HG03432 (cell line): Measurements from ENCODE around the gene FAM151A.

Experiments
- ATAC-seq: cut with Tn5 transposase; IDR thresholded peaks from one replicate; pipeline ENCODE4 v1.9.1; 2021; ENCODE audit warnings: mild to moderate bottlenecking, moderate library complexity; ENCODE audit not compliant: unreplicated experiment

Gene FAM151A

DNA sequence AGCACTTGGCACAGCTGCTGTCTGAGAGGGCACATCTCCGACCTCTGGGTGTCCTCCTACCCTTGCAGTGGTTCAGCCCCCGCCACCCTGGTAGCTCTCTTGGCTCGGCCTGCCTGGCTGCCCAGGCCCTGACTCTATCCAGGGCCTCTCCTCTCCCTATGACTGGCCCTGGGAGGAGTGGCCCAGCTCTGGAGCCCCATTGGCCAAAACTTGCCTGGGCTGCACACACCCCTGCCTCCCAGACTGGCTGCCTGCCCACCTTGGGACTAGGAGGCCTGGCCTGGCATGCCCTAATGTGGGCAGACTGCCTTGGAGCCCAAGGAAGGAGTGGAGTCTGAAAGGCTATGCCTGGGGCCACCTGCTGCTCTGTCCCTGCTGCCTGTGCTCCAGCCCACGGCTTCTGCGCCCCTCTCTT lies 41.7 kb downstream of the FAM151A start:
- ATAC-seq = no peak

DNA sequence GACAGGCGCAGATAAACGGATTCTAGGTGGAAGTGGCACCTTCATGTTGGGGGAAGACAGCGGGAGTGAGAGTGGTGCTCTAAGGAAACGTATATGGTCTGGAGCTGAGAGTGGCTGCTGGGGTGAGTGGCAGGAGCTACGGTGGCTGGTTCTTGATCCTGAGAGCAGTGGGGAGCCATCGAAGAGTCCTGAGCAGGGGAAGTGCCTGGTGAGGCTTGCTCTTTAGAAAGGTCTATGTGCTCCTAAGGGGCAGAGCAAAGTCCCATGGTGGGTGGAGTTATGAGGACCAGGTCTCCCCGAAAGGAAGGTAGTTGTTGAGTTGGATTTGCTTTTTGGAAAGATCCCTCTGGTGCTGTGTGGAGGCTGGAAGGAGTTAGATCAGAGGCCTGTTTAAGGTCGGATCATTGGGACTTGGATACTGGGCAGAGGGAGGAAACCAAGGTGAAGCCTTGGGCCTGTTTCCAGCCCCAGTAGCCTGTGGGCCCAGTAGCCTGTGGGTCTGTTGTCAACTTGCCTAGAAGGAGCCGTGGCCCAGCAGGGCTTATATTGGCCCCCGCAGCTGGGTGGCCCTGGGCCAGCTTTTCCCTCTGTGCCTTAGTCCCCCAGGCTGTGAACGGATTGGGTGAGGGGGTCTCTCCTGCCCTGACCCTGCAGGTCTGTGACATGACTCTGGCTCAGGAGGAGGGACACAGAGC lies 42.3 kb downstream of the FAM151A start:
- ATAC-seq = no peak

DNA sequence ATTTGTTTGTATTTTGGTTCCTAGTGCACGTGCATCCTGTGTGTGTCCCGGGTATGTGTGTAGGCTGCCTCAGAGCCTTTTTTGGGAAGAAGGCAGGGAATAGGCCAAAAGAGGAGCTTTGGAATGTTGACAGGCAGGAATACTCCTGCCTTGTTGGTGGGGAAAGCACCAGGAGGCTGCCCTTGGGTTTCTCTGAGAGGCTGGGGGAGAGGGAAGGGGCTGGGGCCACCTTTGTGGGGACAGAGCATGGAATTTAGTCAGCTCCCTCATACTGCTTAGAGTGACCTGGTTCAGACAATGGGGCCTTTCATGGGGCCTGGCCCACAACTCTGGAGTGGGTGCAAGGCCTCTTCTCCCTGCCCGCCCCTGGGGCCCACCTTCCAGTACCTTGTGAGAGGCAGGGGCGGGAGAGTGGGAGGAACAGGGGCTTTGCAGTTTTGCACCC lies 44.0 kb downstream of the FAM151A start:
- no peak for ATAC-seq

DNA sequence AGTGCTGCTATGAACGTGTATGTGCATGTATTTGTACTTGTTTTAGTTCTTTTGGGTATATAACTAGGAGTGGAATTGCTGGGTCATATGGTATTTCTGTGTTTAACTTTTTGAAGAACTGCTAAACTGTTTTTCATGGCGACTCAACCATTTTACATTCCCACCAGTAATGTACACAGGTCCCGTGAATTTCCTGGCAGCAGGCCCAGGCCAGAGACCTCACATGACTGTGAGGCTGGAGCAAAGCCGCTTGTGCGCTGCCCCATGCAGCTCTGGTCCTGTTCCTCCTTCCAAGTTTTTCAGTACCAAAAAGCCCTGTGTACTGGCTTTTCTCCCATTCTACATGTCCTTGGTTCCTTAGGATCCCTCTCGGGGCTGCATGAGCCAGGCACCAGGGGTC lies 45.7 kb downstream of the FAM151A start:
- no peak for ATAC-seq

DNA sequence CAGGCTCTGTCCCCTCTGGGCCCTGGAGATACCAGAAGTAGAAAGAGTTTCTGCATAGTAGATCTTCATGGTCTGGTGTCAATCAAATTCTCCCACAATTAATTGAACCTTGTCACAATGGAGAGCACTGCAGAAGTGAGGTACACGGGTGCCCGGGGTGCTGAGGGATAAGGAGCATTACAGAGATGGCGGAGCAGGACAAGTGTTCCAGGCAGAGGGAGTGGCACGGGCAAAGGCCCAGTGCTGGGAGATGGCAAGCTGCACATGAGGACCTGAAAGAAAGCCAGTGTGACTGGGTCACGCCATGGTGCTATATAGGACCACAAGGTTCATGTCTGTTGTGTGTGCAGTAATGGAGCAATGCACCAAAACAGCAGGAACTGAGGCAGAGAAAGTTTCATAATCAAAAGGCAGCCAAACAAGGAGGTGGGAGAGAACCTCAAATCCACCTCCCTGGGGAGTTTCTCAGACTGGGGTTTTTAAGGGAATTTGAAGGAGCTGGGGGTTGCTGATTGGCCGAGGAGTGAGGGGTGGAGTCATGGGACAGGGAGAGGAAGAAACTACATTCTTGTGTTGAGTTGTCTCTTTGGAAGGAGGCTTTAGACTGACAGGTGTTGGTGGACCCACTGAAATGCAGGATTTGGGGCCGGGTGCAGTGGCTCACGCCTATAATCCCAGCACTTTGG lies 47.6 kb downstream of the FAM151A start:
- ATAC-seq = no peak

DNA sequence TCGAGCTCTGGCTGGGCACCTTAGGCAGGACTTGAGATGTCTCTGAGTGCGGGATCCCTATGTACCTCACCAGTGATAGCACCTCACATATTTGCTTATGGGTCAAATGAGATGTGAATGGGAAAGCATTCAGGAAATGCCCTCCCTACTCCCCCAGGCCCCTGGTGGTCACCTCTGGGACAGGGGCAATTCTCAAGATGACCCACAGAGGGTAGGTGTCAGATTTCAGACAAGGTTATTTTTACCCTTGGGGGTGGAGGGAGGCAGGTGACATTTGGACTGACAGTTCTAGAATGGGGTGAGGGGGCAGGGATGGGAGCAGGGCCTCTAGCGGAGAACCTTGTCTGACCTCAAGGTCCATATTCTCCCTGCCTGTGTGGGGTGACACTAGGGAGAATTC lies 48.2 kb downstream of the FAM151A start:
- ATAC-seq = no peak

DNA sequence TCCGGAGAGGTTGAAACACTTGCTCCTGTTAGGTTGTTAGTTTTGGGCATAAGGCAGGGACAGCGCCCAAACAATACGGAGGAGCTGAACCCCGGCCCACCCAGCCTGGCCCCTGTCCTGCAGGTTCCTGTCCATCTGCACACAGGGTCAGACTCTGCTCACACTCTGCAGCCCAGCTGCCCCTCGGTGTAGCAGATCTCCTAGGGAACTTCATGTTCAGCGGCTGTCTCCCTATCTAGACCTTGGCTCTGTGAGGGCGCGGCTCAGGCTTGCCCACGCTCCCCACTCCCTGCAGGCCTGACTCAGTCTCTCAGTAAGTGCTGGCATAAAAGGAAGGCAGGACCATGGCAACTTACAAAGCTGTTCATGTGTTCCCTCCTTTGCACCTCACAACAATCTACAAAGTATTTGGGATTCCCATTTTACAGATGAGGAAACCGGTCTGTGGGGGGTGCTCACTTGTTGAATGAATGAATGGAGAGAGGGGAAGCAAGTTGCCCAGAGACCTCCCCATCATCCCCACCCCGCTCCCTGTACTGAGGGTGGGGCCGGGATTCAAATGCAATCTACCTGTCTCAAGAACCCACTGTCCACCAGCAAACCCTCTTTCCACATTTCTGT lies 49.1 kb downstream of the FAM151A start:
- ATAC-seq = no peak

DNA sequence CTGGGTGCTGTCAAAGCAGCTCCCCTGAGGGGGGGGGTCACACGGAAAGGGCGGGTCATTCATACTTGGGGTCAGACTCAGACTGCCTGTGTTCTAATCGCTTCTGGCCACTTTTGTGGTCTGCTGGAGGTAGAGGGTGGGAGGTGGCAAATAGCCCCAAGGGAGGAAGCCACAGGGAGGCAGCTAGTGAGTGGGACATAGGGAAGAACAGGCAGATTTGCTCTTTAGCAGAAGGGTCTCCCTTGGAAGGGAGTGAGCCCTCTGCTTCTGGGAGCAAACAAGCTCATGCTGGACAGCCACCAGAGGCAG lies 50.8 kb downstream of the FAM151A start:
- ATAC-seq = no peak

DNA sequence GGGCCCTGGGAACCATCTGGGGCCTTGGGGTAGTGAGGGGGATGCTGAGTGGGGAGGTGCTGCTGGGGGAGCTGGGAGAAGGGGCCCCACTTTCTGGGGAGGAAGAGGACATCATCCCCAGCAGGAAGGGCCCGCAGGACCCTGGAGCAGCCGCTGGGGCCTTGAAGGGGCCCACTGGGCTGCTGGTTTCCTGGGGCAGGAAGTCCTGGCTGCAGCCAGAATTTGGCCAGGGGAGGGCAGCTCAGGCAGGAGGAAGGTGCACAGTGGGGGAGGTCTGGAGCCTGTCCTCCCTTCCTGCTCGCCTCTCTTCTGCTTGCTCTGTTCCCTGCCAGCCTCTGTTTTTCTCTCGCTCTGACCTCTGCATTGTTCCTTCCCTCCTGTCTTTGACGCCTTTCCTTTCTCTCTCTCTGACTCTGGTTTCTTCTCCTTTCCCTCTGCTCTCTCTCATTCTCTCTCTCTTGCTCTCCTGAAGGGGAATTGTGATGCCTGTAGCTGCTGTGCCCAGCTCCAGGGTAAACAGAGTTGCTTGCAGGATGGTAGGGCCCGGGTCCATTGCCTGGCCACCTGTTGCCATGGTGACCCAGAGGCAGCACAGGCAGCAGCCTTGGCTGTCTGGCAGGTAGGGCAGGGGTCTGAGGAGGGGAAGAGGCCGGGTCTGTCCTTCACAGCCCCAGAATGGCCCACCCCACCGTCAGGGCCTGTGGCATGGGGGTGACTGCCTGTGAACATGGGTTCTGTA lies 51.4 kb downstream of the FAM151A start:
- ATAC-seq = no peak

DNA sequence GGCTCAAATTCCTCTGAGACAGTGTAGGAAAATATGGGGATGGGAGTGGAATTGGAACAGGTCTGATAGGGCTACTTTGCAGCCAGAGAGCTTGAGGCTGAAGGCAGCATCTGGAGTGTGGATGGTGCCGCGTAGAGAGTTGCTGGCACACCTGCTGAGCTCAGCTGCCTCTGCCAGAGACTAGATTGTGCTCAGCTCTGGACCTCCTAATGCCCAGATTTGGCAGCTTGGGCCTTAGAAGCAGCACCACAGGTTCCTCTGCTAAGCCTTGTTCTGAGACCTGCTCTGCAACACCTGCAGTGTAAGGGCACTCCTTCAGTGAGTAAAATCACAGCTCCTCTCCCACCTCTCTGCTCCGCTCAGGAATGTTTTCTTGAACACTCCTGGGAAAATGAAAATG lies 52.0 kb downstream of the FAM151A start:
- no peak for ATAC-seq

DNA sequence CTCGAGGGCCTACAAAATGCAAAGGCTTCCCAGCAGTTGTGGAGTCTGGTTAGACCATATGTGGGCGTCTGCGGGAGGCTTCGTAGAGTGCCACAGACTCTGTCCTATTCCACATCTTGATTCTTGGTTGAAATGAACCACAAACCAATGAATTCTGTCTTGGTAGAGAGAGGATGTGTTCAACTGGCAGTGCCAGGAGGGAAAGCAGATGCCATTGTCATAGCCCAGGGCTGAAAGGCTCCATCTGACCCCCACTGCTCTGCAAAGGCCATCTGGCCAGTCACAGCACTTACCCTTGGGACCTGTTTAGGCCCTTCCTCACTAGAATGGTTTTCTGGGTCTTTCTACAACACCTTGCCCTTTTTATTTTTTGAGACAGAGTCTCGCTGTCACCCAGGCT lies 53.2 kb downstream of the FAM151A start:
- no peak for ATAC-seq

DNA sequence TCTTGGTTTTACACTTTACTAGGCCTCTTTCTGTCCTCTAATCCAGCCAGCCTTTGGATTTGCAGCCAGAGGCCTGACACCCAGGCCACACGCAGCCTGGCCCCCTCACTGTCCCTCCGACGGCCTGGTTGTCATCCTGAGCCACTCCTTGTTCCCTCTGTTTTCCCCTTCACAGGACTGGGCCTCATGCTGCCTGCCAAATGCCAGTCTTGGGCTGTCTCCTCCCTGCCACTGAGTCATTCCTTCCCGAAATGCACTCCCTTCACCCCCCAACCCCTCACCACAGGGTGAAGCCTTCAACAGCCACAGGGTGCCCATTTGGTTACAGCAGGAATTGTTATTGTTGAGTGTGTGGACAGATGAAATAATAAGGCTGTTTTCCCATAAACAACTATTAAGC lies 54.0 kb downstream of the FAM151A start:
- no peak for ATAC-seq

DNA sequence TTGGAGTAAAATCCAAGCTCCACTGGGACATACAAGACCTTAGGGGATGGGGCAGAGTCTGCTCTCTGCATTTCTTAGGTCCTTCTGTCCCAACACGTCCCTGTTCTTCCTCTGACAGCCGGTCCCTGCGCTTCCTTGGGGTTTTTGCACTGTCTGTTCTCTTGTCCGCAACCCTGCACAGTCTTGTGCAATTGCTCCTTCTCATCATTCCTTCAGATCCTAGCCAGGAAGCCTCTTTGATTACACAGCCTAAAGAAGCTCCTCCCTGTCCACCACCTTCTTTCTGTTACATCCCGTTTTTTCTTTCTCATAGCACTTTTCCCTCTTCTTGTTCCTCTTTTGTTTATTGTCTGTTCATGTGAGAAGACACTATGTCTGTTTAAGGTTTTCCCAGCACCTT lies 55.4 kb downstream of the FAM151A start:
- no peak for ATAC-seq

DNA sequence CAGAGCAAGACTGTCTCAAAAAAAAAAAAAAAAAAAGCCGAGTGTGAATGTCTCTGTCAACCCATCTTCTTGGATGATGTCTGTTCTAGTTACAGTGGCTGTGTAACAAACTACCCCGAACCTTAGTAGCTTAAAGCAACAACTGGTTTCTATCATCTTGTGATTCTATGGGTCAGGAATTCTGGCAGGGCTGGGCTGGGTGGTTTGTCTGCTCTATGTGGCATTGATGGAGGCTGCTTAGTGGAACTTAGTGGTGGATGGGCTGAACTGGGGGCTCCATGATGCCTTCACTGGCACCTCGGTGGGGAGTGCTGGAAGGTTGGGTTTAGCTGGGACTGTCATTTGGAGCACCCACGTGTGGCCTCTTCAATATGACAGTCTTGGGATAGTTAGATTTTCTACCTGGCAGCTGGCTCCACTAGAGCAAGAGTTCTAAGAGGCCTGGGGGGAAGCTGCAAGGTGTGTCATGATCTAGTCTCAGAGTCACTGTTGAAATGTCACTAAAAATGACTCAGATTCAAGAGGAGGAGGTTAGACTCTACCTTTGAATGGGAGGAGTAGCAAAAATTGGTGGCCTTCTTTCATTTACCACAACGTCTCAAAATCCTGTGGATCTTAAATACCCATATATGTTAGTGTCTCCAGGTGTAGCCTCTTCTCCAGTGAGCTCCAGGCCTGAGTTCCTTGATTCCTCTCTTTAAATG lies 56.7 kb downstream of the FAM151A start:
- ATAC-seq = no peak

DNA sequence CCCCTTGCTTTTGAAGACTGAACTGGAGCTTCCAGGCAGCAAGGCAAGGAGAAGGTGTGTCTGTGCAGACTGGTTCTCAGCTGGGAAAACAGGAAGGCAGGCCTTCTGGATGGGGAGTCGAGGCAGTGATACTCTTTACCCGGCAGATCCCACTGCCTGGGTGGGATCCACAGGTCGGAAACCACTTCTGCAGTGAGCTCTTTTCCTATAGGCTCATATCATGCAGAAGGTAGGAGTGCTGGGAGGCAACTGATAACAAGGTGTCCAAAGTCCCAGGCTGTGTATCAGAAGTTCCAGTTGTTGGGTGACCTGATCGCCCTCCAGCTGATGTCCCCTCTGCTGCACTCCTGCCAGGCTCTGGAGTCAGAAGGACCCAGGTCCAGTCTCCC lies 58.2 kb downstream of the FAM151A start:
- no peak for ATAC-seq

DNA sequence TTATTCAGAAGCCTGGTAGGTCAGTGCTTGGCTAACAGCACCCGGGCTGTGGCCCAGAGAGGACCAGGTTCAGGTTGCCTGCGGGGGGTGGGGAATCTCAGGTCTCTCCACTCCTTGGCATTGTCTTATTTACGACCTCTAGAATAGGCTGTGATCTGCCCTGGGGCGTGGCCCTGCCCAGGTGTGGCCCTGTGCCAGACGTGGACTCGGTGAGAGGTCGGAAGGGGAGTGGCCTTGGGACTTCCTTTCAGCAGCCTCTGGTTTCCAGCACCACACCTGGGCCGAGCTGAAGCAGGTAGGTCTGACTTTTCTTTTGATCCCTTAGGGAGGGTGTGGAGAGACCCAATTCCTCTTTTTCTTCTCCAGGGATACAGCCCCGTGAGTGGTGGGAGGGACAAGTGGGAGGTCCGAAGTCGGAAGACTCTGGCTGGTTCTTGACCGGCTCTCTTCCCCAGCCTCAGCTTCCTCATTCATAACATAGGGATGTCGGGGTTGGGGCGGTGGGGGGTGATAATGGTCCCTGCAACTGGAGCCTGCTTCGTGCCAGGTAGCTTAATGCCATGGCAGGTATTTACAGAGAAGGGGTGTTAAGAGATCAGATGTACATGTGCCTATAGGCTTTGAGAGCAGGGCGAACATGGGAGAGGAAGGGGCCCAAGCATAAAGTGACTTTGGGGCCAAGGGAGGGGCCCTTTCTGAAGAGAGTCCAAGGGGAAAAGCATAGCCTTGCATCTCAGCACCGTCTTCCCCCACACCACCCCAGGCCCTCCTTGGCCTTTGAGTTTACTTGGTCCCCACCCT lies 58.8 kb downstream of the FAM151A start:
- ATAC-seq = no peak

DNA sequence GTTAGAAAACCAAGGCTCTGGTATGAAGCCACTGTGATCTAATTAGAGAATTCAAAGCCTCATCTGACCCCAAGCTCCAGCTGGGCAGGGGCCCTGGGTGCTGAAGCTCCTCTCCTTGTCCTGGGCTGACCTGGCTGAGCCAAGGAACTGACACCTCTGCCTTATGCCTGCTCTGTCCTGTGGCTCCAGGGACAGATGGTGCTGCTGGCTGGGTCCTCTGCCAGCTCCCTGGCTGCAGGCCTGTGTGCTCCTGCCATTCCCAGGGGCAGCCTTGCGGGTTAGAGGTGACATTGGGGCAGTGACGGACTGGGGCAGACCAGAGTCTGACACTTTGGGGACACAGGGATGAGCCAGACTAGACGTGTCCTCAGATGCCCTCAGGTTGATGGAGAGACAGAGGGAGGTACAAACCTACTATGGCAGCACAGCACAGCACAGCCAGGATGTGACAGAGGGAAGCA lies 63.5 kb downstream of the FAM151A start:
- ATAC-seq = no peak
